Measurements from ENCODE around the gene SLC39A7.
A peak's percentile ranks its signal among the peaks of the same experiment; 100 is the strongest.

SLC39A7 gene

GRCh38 chr6:33207552-33208090 is 7.0 kb downstream of the SLC39A7 start:
- peaks cover 38% of the 10 kb centered on the region for H3K4me1 ChIP-seq (ENCODE audit: control insufficient read depth, insufficient read depth, low read depth, low read length)
- peak overlapping the region; percentile 73 for H2AFZ ChIP-seq (ENCODE audit: low read depth, low read length)
- H2BK15ac ChIP-seq (ENCODE audit: low read depth, poor library complexity, severe bottlenecking) = peak overlapping the region; percentile 83
- peak overlapping the region; percentile 89 to 96 for H3K18ac ChIP-seq (ENCODE audit: low read depth in 1 of 2, low read length in 2 of 2)
- peak overlapping the region; percentile 12 for H2BK5ac ChIP-seq (ENCODE audit: low read depth, low read length, poor library complexity, severe bottlenecking)
- peak overlapping the region; percentile 83 for H4K8ac ChIP-seq (ENCODE audit: low read length)
- H3K9me3 ChIP-seq (ENCODE audit: control insufficient read depth, low read length) = no peaks in the 10 kb centered on the region
- under 1% methylated on average over 25 of the region's 29 CpGs for whole genome bisulfite sequencing
- peak overlapping the region; percentile 83 for H2BK120ac ChIP-seq (ENCODE audit: low read depth, low read length)
- peak overlapping the region in 1 of 2 experiments; percentile 36 for H3K23ac ChIP-seq (ENCODE audit: low read length in 2 of 2)
- peak overlapping the region in 1 of 2 experiments; percentile 85 for H3K14ac ChIP-seq (ENCODE audit: low read length in 2 of 2)
- peaks cover 14% of the 10 kb centered on the region for H3K79me1 ChIP-seq (replicated peaks; ENCODE audit: low read length, poor library complexity, severe bottlenecking)
- DNase-seq = peak; percentile 81
- H3K4ac ChIP-seq (ENCODE audit: low read depth in 1 of 2, low read length in 2 of 2) = peak overlapping the region; percentile 89 to 95
- peak overlapping the region; percentile 71 for H4K91ac ChIP-seq (ENCODE audit: low read length)
- H3K36me3 ChIP-seq (ENCODE audit: control insufficient read depth in 1 of 2, insufficient read depth in 2 of 2, low read depth in 1 of 2, low read length in 2 of 2) = peaks cover 36 to 44% of the 10 kb centered on the region in 2 experiments
- peak overlapping the region; percentile 89 for H3K4me2 ChIP-seq (ENCODE audit: low read length, poor library complexity, severe bottlenecking)
- H3K27ac ChIP-seq (ENCODE audit: low read length, poor library complexity, severe bottlenecking) = peak overlapping the region; percentile 71
- peak overlapping the region in 1 of 2 experiments; percentile 21 for H2BK12ac ChIP-seq (ENCODE audit: low read length in 2 of 2)
- peak overlapping the region; percentile 88 to 96 for H3K4me3 ChIP-seq (ENCODE audit: insufficient read depth in 1 of 2, low read depth in 1 of 2, low read length in 2 of 2)
- peak overlapping the region; percentile 100 for H3K9ac ChIP-seq (ENCODE audit: low read length)
- H3K27me3 ChIP-seq (ENCODE audit: control insufficient read depth in 1 of 2, insufficient read depth in 1 of 2, low read length in 2 of 2) = no peaks in the 10 kb centered on the region
- peak overlapping the region; percentile 56 for H2AK5ac ChIP-seq (ENCODE audit: low read length, severe bottlenecking)

- Histone ChIP-seq H2BK120ac (ENCODE audit: low read depth, low read length) (peak within 1 kb of the TSS; percentile 83), H3K27me3 (ENCODE audit: control insufficient read depth in 1 of 2, insufficient read depth in 1 of 2, low read length in 2 of 2) (no peaks in the 10 kb centered on the region), H3K4me1 (ENCODE audit: control insufficient read depth, insufficient read depth, low read depth, low read length) (peaks cover 38% of the 10 kb centered on the region), H2BK5ac (ENCODE audit: low read depth, low read length, poor library complexity, severe bottlenecking) (peak within 1 kb of the TSS; percentile 12), H3K9me3 (ENCODE audit: control insufficient read depth, low read length) (no peaks in the 10 kb centered on the region), H2AFZ (ENCODE audit: low read depth, low read length) (peak within 1 kb of the TSS; percentile 73), H3K79me1 (replicated peaks; ENCODE audit: low read length, poor library complexity, severe bottlenecking) (peaks cover 14% of the 10 kb centered on the region), H3K14ac (ENCODE audit: low read length in 2 of 2) (peak within 1 kb of the TSS in 1 of 2 experiments; percentile 85), H2BK12ac (ENCODE audit: low read length in 2 of 2) (peak within 1 kb of the TSS in 1 of 2 experiments; percentile 21), H3K4ac (ENCODE audit: low read depth in 1 of 2, low read length in 2 of 2) (peak within 1 kb of the TSS; percentile 89 to 95), H3K4me2 (ENCODE audit: low read length, poor library complexity, severe bottlenecking) (peak within 1 kb of the TSS; percentile 89), H4K91ac (ENCODE audit: low read length) (peak within 1 kb of the TSS; percentile 90), H3K23ac (ENCODE audit: low read length in 2 of 2) (peak within 1 kb of the TSS in 1 of 2 experiments; percentile 36), H3K9ac (ENCODE audit: low read length) (peak within 1 kb of the TSS; percentile 100), H2BK15ac (ENCODE audit: low read depth, poor library complexity, severe bottlenecking) (peak within 1 kb of the TSS; percentile 83), H3K4me3 (ENCODE audit: insufficient read depth in 1 of 2, low read depth in 1 of 2, low read length in 2 of 2) (peak within 1 kb of the TSS; percentile 88 to 96), H3K36me3 (ENCODE audit: control insufficient read depth in 1 of 2, insufficient read depth in 2 of 2, low read depth in 1 of 2, low read length in 2 of 2) (peaks cover 32 to 37% of the 10 kb centered on the region in 2 experiments), H2AK5ac (ENCODE audit: low read length, severe bottlenecking) (peak within 1 kb of the TSS; percentile 56), H3K18ac (ENCODE audit: low read depth in 1 of 2, low read length in 2 of 2) (peak within 1 kb of the TSS; percentile 89 to 96), H4K8ac (ENCODE audit: low read length) (peak within 1 kb of the TSS; percentile 83), H3K27ac (ENCODE audit: low read length, poor library complexity, severe bottlenecking) (peak within 1 kb of the TSS; percentile 71)
- peak; percentile 84 for DNase-seq
- 1% methylated on average over 42 of the region's 86 CpGs for WGBS
These were observed 7.7 kb downstream of the SLC39A7 start, which contains the start of gene RING1 for GRCh38 chr6:33208091-33208967. RING1 (plus strand) TSS chr6:33208500; CDS start chr6:33208823, 323 bp downstream.

- no peak overlapping the region for H3K23ac ChIP-seq (ENCODE audit: low read length in 2 of 2)
- H2BK12ac ChIP-seq (ENCODE audit: low read length in 2 of 2) = no peak overlapping the region
- H3K4me3 ChIP-seq (ENCODE audit: insufficient read depth in 1 of 2, low read depth in 1 of 2, low read length in 2 of 2) = no peak overlapping the region
- H3K79me1 ChIP-seq (replicated peaks; ENCODE audit: low read length, poor library complexity, severe bottlenecking) = peaks cover 11% of the 10 kb centered on the region
- H3K27me3 ChIP-seq (ENCODE audit: control insufficient read depth in 1 of 2, insufficient read depth in 1 of 2, low read length in 2 of 2) = peaks cover 0 to 7% of the 10 kb centered on the region in 2 experiments
- H3K4me2 ChIP-seq (ENCODE audit: low read length, poor library complexity, severe bottlenecking) = no peak overlapping the region
- no peak overlapping the region for H2AFZ ChIP-seq (ENCODE audit: low read depth, low read length)
- no peak overlapping the region for H4K91ac ChIP-seq (ENCODE audit: low read length)
- H2BK5ac ChIP-seq (ENCODE audit: low read depth, low read length, poor library complexity, severe bottlenecking) = no peak overlapping the region
- H3K14ac ChIP-seq (ENCODE audit: low read length in 2 of 2) = no peak overlapping the region
- H4K8ac ChIP-seq (ENCODE audit: low read length) = no peak overlapping the region
- no peak overlapping the region for H3K18ac ChIP-seq (ENCODE audit: low read depth in 1 of 2, low read length in 2 of 2)
- WGBS = 94% methylated on average over 10 of the region's 10 CpGs
- peaks cover 36% of the 10 kb centered on the region for H3K4me1 ChIP-seq (ENCODE audit: control insufficient read depth, insufficient read depth, low read depth, low read length)
- no peak overlapping the region for H2AK5ac ChIP-seq (ENCODE audit: low read length, severe bottlenecking)
- H3K9me3 ChIP-seq (ENCODE audit: control insufficient read depth, low read length) = no peaks in the 10 kb centered on the region
- H2BK120ac ChIP-seq (ENCODE audit: low read depth, low read length) = no peak overlapping the region
- no peak overlapping the region for H3K4ac ChIP-seq (ENCODE audit: low read depth in 1 of 2, low read length in 2 of 2)
- no peak overlapping the region for H3K27ac ChIP-seq (ENCODE audit: low read length, poor library complexity, severe bottlenecking)
- H2BK15ac ChIP-seq (ENCODE audit: low read depth, poor library complexity, severe bottlenecking) = no peak overlapping the region
- peaks cover 24 to 29% of the 10 kb centered on the region in 2 experiments for H3K36me3 ChIP-seq (ENCODE audit: control insufficient read depth in 1 of 2, insufficient read depth in 2 of 2, low read depth in 1 of 2, low read length in 2 of 2)
- DNase-seq = no peak
- no peak overlapping the region for H3K9ac ChIP-seq (ENCODE audit: low read length)
These were observed 9.2 kb downstream of the SLC39A7 start for GRCh38 chr6:33209856-33210255.

GRCh38 chr6:33211136-33211535 is 10.5 kb downstream of the SLC39A7 start:
- peaks cover 0 to 14% of the 10 kb centered on the region in 2 experiments for H3K27me3 ChIP-seq (ENCODE audit: control insufficient read depth in 1 of 2, insufficient read depth in 1 of 2, low read length in 2 of 2)
- H3K4me1 ChIP-seq (ENCODE audit: control insufficient read depth, insufficient read depth, low read depth, low read length) = peaks cover 26% of the 10 kb centered on the region
- no peak overlapping the region for H3K4me3 ChIP-seq (ENCODE audit: insufficient read depth in 1 of 2, low read depth in 1 of 2, low read length in 2 of 2)

More at GRCh38 chr6:33211136-33211535, 10.5 kb downstream of the SLC39A7 start:
- H2BK5ac ChIP-seq (ENCODE audit: low read depth, low read length, poor library complexity, severe bottlenecking) = no peak overlapping the region
- H2AFZ ChIP-seq (ENCODE audit: low read depth, low read length) = no peak overlapping the region
- no peak overlapping the region for H3K4ac ChIP-seq (ENCODE audit: low read depth in 1 of 2, low read length in 2 of 2)
- H3K36me3 ChIP-seq (ENCODE audit: control insufficient read depth in 1 of 2, insufficient read depth in 2 of 2, low read depth in 1 of 2, low read length in 2 of 2) = peaks cover 27 to 29% of the 10 kb centered on the region in 2 experiments
- H3K79me1 ChIP-seq (replicated peaks; ENCODE audit: low read length, poor library complexity, severe bottlenecking) = peaks cover 7% of the 10 kb centered on the region
- H4K91ac ChIP-seq (ENCODE audit: low read length) = no peak overlapping the region
- no peak overlapping the region for H3K18ac ChIP-seq (ENCODE audit: low read depth in 1 of 2, low read length in 2 of 2)
- H3K14ac ChIP-seq (ENCODE audit: low read length in 2 of 2) = no peak overlapping the region
- no peak for DNase-seq
- no peak overlapping the region for H3K23ac ChIP-seq (ENCODE audit: low read length in 2 of 2)
- WGBS = 87% methylated on average over 11 of the region's 17 CpGs
- no peak overlapping the region for H3K4me2 ChIP-seq (ENCODE audit: low read length, poor library complexity, severe bottlenecking)
- no peak overlapping the region for H2AK5ac ChIP-seq (ENCODE audit: low read length, severe bottlenecking)
- no peak overlapping the region for H2BK12ac ChIP-seq (ENCODE audit: low read length in 2 of 2)
- no peak overlapping the region for H3K27ac ChIP-seq (ENCODE audit: low read length, poor library complexity, severe bottlenecking)
- peak overlapping the region; percentile 20 for H2BK15ac ChIP-seq (ENCODE audit: low read depth, poor library complexity, severe bottlenecking)
- no peak overlapping the region for H4K8ac ChIP-seq (ENCODE audit: low read length)
- no peak overlapping the region for H3K9ac ChIP-seq (ENCODE audit: low read length)
- no peaks in the 10 kb centered on the region for H3K9me3 ChIP-seq (ENCODE audit: control insufficient read depth, low read length)
- no peak overlapping the region for H2BK120ac ChIP-seq (ENCODE audit: low read depth, low read length)
